HCT116 (cell line): ENCODE measurements around the gene LYRM9. TPM values are rescaled to one million over a fixed set of nuclear protein-coding genes. Genes with fewer than 3 reads are reported as not detected.

ENCODE experiments used
- ATAC-seq: fragments of 200-7000 bp; cut with Tn5 transposase; 2 replicates; pipeline ENCODE4 v1.9.1; 2020; ENCODE audit warnings: mild to moderate bottlenecking, moderate library complexity
- BruUV-seq: library from RNA; stranded (reverse); fragments of 400-500 nt; replicated peaks from 2 replicates; lab custom pipeline; 2021; lab: Mats Ljungman, UMichigan
- CTCF ChIA-PET: fragments of 300-600 bp; sonication (Branson Sonifier 250); formaldehyde crosslinking; loops from one replicate; lab custom pipeline; 2021; ENCODE audit warnings: antibody characterized with exemption; lab: Charles Lee
- POLR2A ChIA-PET: fragments of 300-600, 350-600 bp; sonication (Branson Sonifier 250); formaldehyde crosslinking; loops from one replicate; lab custom pipeline; 2021; ENCODE audit warnings: antibody characterized with exemption; lab: Charles Lee
- RAD21 ChIA-PET, 2 experiments: fragments of 300-600 bp; sonication (Branson Sonifier 250); formaldehyde crosslinking; loops; one replicate each; lab custom pipeline; 2023; ENCODE audit warnings: low total read pairs in 2 of 2; ENCODE audit not compliant: uncharacterized antibody in 2 of 2, unreplicated experiment in 2 of 2, low non-redundant PET in 1 of 2; lab: Charles Lee
- DNase-seq: peaks from one replicate; pipeline ENCODE4 v3.0.0-alpha.2; 2010; ENCODE audit warnings: low read depth, low spot score
- H2AFZ ChIP-seq: fragments of 200-600 bp; shearing (Covaris generic), sonication (generic); 2 replicates; pipeline ENCODE4 v1.6.1; 2017; ENCODE audit warnings: low read depth, mixed run types, mixed read lengths, antibody characterized with exemption, low read length; ENCODE audit not compliant: poor library complexity, severe bottlenecking
- H3K27ac ChIP-seq: 2 replicates; pipeline ENCODE4 v1.5.1; 2012; ENCODE audit warnings: low read depth, low read length
- H3K27me3 ChIP-seq: fragments of 200-600 bp; sonication (generic); 2 replicates; pipeline ENCODE4 v1.6.1; 2016; ENCODE audit warnings: mixed run types, low read length, mixed read lengths; ENCODE audit not compliant: insufficient read depth
- H3K36me3 ChIP-seq, 2 experiments: fragments of 200-500 bp in 1 of 2; fragments of 200-600 bp in 1 of 2; sonication (Bioruptor generic) in 1 of 2; sonication (generic) in 1 of 2; 2 replicates each; pipeline versions ENCODE4 v1.5.1 to v1.6.1; 2014 to 2016; ENCODE audit warnings: low read length in 2 of 2, inconsistent platforms in 1 of 2, mixed read lengths in 1 of 2, mixed run types in 1 of 2; ENCODE audit not compliant: insufficient read depth in 2 of 2, control insufficient read depth in 1 of 2
- H3K4me1 ChIP-seq, 2 experiments: fragments of 200-600 bp in 1 of 2; sonication (generic) in 1 of 2; 2 replicates each; pipeline versions ENCODE4 v1.5.1 to v1.6.1; 2012 to 2017; ENCODE audit warnings: low read length in 2 of 2, inconsistent platforms in 1 of 2, mild to moderate bottlenecking in 1 of 2, mixed read lengths in 1 of 2, mixed run types in 1 of 2, moderate library complexity in 1 of 2; ENCODE audit not compliant: insufficient read depth in 2 of 2, control insufficient read depth in 1 of 2
- H3K4me2 ChIP-seq: fragments of 200-600 bp; sonication (generic); 2 replicates; pipeline ENCODE4 v1.6.1; 2017; ENCODE audit warnings: mixed run types, low read length, mixed read lengths
- H3K4me3 ChIP-seq, 2 experiments: fragments of 200-600 bp in 1 of 2; sonication (generic) in 1 of 2; replicated peaks in 1 of 2; 2 replicates each; pipeline ENCODE4 v1.5.1; 2011 to 2016; ENCODE audit warnings: low read length in 2 of 2, control low read depth in 1 of 2, low read depth in 1 of 2, mild to moderate bottlenecking in 1 of 2, mixed read lengths in 1 of 2, mixed run types in 1 of 2
- H3K79me2 ChIP-seq: fragments of 200-600 bp; sonication (generic); 2 replicates; pipeline ENCODE4 v1.6.1; 2017; ENCODE audit warnings: mild to moderate bottlenecking, mixed run types, low read length, moderate library complexity, mixed read lengths; ENCODE audit not compliant: insufficient read depth
- H3K9ac ChIP-seq: fragments of 200-600 bp; sonication (generic); 2 replicates; pipeline ENCODE4 v1.6.1; 2016; ENCODE audit warnings: low read length, mixed read lengths
- H3K9me2 ChIP-seq: fragments of 200-600 bp; sonication (generic), shearing (Covaris generic); 2 replicates; pipeline ENCODE4 v1.6.1; 2017; ENCODE audit warnings: mixed run types, mild to moderate bottlenecking, moderate library complexity; ENCODE audit not compliant: insufficient read depth
- H3K9me3 ChIP-seq, 2 experiments: fragments of 200-500 bp in 1 of 2; fragments of 200-600 bp in 1 of 2; sonication (Bioruptor generic) in 1 of 2; sonication (generic) in 1 of 2; 2 replicates each; pipeline ENCODE4 v1.6.1; 2014 to 2017; ENCODE audit warnings: low read length in 2 of 2, mixed read lengths in 2 of 2, inconsistent platforms in 1 of 2, low read depth in 1 of 2, mild to moderate bottlenecking in 1 of 2, mixed run types in 1 of 2, moderate library complexity in 1 of 2; ENCODE audit not compliant: control insufficient read depth in 1 of 2, insufficient read depth in 1 of 2
- H4K20me1 ChIP-seq: fragments of 200-600 bp; sonication (generic), shearing (Covaris generic); 2 replicates; pipeline ENCODE4 v1.6.1; 2017; ENCODE audit warnings: mixed run types, mild to moderate bottlenecking, moderate library complexity; ENCODE audit not compliant: insufficient read depth
- CBX3 ChIP-seq: IDR thresholded peaks from 2 replicates; pipeline ENCODE4 v1.6.1; 2012; ENCODE audit warnings: low read depth
- CEBPB ChIP-seq: IDR thresholded peaks from 2 replicates; pipeline ENCODE4 v1.6.1; 2012; ENCODE audit warnings: low read depth
- JUND ChIP-seq: IDR thresholded peaks from 2 replicates; pipeline ENCODE4 v1.6.1; 2012
- POLR2AphosphoS5 ChIP-seq: IDR thresholded peaks from 2 replicates; pipeline ENCODE4 v1.6.1; 2011; ENCODE audit warnings: mild to moderate bottlenecking, low read depth, low read length, moderate library complexity
- TCF7L2 ChIP-seq: IDR thresholded peaks from 2 replicates; pipeline ENCODE4 v1.7.0; 2011; ENCODE audit warnings: borderline replicate concordance, inconsistent platforms; ENCODE audit not compliant: insufficient read depth, insufficient read length; ENCODE audit errors: extremely low read depth
- ZNF274 ChIP-seq: fragments of 200-500 bp; sonication (Bioruptor generic); IDR thresholded peaks from 2 replicates; pipeline ENCODE4 v1.6.1; 2014; ENCODE audit warnings: mild to moderate bottlenecking, low read depth, low read length, inconsistent platforms
- intact Hi-C: fragments of 100-400 bp; cut with micrococcal nuclease; formaldehyde crosslinking; loops from 2 replicates; pipeline ENCODE4 v1.10.0; 2022
- total RNA-seq: library from RNA; stranded (reverse); gene quantifications from one replicate; pipeline ENCODE4 v1.2.1, GENCODE V29; 2021; ENCODE audit not compliant: unreplicated experiment
- TF ChIP-seq, protein P1 (sequence below): IDR thresholded peaks from 2 replicates; pipeline ENCODE4 v1.6.1; 2012; ENCODE audit warnings: low read depth
- TF ChIP-seq, protein P2 (sequence below), 3 experiments: fragments of 200-600 bp in 1 of 3; sonication (generic) in 1 of 3; IDR thresholded peaks in 2 of 3; conservative IDR thresholded peaks in 1 of 3; 2 replicates each; pipeline ENCODE4 v1.5.1; 2012 to 2017; ENCODE audit warnings: low read depth in 2 of 3, low read length in 2 of 3, antibody characterized with exemption in 1 of 3, borderline replicate concordance in 1 of 3, control low read depth in 1 of 3, mild to moderate bottlenecking in 1 of 3, mixed read lengths in 1 of 3, mixed run types in 1 of 3, moderate library complexity in 1 of 3; ENCODE audit not compliant: insufficient read depth in 1 of 3

The LYRM9 gene
- total RNA-seq, 1 experiment from 2014 or later = 4.8 TPM

DNA sequence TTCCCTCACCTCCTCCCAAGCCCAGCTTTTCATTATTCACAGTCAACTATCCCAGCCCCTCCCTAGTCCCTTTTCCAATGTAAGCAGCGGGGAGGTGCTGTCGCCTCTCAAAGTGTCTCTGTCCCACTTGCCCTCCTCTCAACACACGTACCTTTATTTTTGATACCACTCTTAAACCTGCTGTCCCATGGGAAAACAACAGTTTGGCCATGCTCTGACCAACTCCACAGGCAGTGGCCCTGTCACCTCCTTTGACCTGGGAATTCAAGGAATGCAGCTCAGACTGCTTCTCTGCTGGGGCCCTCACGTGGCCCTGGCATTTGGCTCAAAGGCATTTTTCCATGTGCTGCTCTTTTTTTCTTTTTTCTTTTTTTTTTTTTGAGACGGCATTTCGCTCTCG lies 4.2 kb downstream of the LYRM9 start:
- no peaks in the 10 kb centered on the region for H3K36me3 ChIP-seq
- peak overlapping the region; percentile 34 for H3K4me2 ChIP-seq
- ChIA-PET CTCF (interaction anchor here (1.0 to 2.3 kb wide), 3 partner anchors 9 to 363 kb away, joined by 3 to 9 read pairs (median 3); no protein-coding TSS in a partner anchor), RAD21 (no interaction called here), POLR2A (interaction anchor here (1.1 kb wide), 1 partner anchor 9 kb away, joined by 4 read pairs; no protein-coding TSS in a partner anchor)
- DNase-seq (no peak), ATAC-seq (no peak)
- TF ChIP-seq CBX3 (no peak), ZNF274 (no peak), POLR2AphosphoS5 (no peak), TCF7L2 (no peak), JUND (no peak), CEBPB (no peak)
- TF ChIP-seq, protein P1, sequence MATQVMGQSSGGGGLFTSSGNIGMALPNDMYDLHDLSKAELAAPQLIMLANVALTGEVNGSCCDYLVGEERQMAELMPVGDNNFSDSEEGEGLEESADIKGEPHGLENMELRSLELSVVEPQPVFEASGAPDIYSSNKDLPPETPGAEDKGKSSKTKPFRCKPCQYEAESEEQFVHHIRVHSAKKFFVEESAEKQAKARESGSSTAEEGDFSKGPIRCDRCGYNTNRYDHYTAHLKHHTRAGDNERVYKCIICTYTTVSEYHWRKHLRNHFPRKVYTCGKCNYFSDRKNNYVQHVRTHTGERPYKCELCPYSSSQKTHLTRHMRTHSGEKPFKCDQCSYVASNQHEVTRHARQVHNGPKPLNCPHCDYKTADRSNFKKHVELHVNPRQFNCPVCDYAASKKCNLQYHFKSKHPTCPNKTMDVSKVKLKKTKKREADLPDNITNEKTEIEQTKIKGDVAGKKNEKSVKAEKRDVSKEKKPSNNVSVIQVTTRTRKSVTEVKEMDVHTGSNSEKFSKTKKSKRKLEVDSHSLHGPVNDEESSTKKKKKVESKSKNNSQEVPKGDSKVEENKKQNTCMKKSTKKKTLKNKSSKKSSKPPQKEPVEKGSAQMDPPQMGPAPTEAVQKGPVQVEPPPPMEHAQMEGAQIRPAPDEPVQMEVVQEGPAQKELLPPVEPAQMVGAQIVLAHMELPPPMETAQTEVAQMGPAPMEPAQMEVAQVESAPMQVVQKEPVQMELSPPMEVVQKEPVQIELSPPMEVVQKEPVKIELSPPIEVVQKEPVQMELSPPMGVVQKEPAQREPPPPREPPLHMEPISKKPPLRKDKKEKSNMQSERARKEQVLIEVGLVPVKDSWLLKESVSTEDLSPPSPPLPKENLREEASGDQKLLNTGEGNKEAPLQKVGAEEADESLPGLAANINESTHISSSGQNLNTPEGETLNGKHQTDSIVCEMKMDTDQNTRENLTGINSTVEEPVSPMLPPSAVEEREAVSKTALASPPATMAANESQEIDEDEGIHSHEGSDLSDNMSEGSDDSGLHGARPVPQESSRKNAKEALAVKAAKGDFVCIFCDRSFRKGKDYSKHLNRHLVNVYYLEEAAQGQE = no peak
- TF ChIP-seq, protein P2, sequence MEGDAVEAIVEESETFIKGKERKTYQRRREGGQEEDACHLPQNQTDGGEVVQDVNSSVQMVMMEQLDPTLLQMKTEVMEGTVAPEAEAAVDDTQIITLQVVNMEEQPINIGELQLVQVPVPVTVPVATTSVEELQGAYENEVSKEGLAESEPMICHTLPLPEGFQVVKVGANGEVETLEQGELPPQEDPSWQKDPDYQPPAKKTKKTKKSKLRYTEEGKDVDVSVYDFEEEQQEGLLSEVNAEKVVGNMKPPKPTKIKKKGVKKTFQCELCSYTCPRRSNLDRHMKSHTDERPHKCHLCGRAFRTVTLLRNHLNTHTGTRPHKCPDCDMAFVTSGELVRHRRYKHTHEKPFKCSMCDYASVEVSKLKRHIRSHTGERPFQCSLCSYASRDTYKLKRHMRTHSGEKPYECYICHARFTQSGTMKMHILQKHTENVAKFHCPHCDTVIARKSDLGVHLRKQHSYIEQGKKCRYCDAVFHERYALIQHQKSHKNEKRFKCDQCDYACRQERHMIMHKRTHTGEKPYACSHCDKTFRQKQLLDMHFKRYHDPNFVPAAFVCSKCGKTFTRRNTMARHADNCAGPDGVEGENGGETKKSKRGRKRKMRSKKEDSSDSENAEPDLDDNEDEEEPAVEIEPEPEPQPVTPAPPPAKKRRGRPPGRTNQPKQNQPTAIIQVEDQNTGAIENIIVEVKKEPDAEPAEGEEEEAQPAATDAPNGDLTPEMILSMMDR (IDR thresholded peaks at IDR 0.05 in 2 of 3, conservative IDR thresholded peaks at IDR 0.05 in 1 of 3; ENCODE audit: borderline replicate concordance in 1 of 3, insufficient read depth in 1 of 3, low read depth in 2 of 3, low read length in 2 of 3) = no peak
- BruUV-seq = no TSS peak
- H3K9me3 ChIP-seq = no peaks in the 10 kb centered on the region
- peaks cover 28 to 30% of the 10 kb centered on the region in 2 experiments; a peak in 3 of 4 replicates for H3K4me1 ChIP-seq
- H2AFZ ChIP-seq = no peak overlapping the region
- H3K27me3 ChIP-seq = no peaks in the 10 kb centered on the region
- no peaks in the 10 kb centered on the region for H3K9me2 ChIP-seq
- H3K79me2 ChIP-seq = no peaks in the 10 kb centered on the region
- H3K27ac ChIP-seq = no peak overlapping the region
- intact Hi-C loops = no loop called here
- no peak overlapping the region for H3K4me3 ChIP-seq
- H4K20me1 ChIP-seq = no peaks in the 10 kb centered on the region
- no peak overlapping the region for H3K9ac ChIP-seq
